ENCODE results near the gene RPS8.
"Not testable (repeated sequence)": the region's sequence is repeated elsewhere in the genome, so short reads cannot be mapped to it uniquely, and the experiment has no call there.

Gene RPS8

DNA sequence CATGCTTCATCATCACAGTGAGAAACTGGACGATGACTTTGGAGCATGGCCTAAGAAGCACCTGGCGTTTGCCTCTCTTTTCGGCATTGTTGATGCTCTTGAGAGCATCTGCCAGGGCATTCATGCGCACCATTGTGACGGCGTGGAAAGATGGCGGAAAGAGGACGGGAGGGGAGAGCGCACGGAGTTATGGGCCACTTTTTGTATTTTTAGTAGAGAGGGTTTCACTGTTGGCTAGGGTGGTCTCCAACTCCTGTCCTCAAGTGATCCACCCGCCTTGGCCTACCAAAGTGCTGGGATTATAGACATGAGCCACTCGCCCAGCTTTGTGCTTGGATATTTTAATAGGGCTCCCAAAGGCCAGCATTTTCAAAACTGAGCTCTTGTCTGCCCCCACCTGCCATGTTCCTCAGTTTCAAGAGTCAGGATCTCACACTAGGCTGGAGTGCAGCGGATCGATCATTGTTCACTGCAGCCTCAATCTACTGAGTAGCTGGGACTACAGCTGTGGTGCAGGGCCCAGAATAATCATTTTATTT, 5.3 kb downstream of the RPS8 start:
- DNase-seq (ENCODE audit: low spot score) (no peak), FAIRE-seq (no peak)

DNA sequence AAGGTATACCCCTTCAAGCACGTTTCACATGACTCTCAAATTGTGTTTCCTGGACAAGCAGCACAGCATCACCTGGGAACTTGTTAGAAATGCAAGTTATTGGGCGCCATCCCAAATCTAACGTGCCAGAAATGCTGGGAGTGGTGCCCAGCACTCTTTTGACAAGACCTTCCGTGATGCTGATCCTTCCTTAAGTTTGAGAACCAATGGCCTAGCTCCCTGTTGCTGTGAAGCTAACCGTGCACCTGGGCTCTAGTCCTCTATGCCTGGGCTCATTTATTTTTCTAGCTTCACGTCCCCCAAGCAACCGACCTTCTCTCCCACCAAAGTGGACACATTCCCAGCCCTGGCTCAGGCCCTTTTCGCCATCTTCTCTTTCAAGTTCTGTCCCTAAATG, 8.4 kb downstream of the RPS8 start:
- no peak for DNase-seq (ENCODE audit: low spot score)
- FAIRE-seq: no peak

DNA sequence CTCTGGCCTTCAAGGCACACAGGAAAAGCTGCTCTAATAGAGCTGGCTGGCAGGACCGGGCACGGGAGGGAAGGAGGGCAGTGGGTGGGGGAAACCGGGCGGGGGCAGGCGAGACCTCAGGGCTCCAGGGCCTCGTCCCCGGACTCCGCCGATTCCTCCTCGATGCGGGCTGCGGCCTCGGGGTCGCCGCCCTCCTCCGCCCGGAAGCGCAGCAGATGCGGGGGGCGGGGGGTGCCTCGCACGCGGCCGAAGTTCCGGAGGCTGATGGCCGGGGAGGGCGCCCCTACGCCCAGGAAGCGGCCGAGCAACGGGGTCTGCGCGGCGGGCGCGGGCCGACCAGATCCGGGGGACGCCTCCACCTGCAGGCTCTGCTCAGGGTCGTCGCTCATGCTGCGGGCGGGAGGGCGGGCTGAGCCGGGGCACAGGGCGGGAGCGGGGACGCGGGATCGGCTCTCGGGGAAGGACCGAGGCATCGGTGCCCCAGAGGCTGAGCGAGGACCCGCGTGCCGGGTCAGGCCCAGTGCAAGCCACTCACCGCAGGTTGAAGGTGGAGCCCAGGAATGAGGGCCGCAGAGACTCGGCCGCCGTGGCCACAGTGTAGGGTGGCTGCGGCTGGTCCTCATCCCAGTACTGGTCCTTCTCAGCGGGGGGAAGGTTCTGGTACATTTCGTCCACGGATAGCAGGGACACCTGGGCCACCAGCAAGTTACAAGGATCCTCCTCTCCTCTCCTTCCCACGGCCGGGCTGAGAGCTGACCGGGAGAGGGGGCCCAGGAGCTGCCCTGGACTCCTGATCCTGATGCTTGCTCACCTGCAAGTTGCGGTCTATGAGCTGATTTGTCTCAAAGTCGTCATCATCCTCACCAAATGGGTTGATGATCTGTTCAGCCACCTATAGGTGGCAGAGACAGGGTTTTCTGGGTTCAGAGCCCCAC, 9.0 kb downstream of the RPS8 start:
- FAIRE-seq (no peak), DNase-seq (ENCODE audit: low spot score) (no peak)

DNA sequence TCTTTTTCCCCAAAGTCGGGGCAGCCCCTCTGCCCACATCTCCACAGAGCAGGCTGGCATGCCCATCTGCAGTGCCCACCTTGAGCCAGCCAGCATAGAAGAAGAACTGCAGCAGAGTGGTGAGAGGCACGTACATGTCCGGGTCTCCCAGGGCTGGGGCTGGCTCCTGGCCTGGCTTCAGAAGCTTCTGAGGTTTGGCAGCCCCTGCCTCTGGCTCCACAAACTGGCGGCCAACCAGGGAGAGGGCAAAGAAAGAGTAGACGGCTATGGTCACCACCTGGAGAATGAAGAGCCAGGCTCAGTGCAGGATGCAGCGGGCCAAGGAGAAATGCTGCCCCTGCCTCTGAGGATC, 9.7 kb downstream of the RPS8 start:
- FAIRE-seq: no peak
- no peak for DNase-seq (ENCODE audit: low spot score)

DNA sequence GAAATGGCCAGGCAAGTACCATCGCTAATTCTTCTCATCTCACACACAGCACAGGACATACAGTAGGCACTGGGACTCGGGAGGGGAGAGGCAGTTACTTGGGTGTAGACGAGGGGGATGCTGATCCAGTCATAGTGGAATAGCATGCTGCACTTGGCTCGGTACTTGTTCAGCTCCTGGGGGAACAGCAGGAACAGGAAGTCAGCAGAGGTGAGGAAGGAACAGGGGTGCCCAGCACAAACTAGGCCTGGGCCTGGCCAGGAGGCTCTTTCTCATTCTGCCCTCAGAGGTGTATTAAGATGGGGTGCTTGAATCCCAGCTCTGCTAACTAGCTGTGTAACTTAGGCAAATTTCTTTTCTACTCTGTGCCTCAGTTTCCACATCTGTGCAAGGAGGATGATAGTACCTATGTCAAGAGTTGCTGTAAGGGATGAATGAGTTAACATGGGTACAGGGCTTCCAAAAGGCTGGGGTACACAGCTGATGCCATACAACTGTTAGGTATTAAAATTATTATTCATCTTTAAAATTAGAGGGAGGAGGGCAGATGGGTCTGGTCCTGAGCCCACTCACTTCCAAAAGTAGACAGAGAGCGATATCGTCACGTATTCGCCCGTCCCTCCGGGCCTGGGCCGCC, 10.3 kb downstream of the RPS8 start:
- no peak for FAIRE-seq
- DNase-seq (ENCODE audit: low spot score): no peak

DNA sequence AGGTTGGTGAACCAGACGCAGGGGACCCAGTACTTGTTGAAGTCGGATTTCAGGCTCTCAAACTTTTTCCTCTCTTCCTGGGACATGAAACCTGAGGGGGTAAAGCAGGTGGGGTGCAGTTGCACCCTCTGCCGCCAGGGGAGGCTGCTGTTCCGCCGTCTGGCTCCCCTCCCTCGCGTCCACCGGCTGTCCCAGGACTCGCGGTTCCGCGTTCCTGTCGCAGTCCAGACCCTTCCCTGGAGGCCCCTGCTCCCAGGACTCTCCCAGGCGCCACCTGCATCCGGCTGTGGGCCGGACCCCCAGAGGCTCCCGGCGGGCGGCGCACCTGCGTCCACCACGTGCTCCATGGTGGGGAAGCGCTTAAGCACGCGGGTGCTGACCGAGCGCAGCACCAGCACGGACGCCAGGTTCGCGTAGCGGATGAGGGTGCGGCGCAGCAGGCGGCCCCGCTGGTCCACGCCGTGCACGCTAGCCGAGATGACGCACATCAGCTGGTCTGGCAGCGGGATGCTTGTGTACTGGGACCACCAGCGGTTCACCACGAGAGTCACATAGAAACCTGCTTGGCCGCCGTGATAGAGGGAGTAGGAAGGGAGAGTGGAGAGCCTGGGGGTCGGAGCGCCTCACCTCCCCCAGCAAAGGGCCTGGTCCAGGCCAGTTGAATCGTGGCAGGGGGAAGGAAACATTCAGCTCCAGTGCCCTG, 10.9 kb downstream of the RPS8 start:
- no peak for FAIRE-seq
- DNase-seq (ENCODE audit: low spot score): peak; percentile 56

DNA sequence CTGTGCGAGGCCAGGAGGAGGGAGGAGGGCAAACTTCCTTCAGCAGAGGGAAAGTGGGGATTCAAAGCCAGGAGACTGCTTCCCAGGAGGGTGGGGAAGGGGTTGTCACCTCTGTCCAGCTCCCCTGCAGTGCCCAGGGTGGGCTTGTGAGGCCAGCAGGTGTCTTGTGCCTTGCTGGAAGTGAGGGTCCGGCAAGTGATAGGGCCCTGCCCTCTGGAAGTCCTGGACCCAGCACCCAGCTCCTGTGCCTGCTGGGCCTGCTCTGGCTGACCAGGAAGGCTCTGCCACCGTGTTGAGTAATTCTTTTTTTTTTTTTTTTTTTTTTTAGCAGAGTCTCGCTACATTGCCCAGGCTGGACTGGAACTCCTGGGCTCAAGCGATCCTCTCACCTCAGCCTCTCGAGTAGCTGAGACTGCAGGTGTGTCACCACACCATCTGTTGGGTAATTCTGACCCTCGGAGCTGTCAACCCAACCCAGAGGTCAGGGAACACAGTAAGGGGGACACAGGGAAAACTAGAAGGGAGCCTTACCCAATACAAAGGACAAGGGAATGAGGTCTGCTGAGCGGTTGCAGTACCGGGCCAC, 11.6 kb downstream of the RPS8 start:
- no peak for DNase-seq (ENCODE audit: low spot score)
- no peak for FAIRE-seq

DNA sequence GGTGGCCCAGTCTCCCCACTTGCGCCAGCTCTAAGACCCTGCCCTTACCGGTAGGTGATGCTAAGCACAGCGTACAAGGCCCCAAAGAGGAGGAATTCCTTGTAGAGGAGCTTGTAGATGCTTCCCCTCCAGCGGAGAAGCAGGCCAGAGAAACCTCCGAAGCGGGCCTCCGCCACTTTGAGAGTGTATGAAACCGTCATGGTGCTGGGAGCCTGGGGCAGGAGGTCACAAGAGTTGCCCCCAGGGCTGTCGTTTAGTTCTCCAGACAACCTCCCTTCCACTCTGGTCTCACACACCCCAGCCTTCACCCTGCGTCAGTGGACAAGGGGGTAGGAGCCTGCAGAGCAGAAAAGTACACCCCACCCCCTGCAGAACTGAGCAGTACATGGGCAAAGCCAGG, 12.2 kb downstream of the RPS8 start:
- DNase-seq (ENCODE audit: low spot score) (no peak), FAIRE-seq (no peak)

DNA sequence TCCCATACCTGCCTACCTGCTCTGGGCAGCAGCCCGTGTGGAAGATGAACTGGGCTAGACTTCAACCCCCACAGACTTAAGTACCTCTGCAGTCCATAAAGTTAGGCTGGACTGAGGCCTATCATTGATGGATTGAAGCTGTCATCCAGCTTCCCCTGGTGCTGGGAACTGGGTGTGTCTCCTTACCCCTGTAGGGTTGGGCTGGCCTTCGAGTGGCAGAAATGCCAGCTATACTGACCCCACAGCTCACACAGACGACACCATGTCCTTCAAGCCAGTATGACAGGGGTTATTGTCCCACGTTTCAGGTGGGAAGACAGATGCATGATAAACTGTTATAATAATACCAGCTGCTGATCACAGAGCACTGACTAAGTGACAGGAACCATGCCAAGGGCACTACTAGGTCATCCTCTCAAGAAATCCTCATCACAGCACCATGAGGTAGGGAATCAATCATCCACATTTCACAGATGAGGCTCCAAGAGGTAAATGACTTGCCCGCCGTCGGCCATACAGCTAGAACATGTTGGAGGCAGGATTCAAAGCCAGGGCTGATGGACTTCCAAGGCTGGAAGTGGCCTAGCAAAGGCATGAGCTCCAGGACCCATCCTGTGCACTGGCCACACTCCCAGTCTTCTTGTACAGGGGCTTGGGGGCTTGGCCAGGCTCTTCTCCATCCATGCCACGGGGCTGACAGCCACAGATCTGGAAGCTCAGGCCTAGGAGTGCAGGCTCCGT, 12.9 kb downstream of the RPS8 start, which contains the start of gene BEST4:
Gene BEST4 (minus strand): TSS at position 51 of the 741 bp plus-strand sequence. CDS start 465 bp downstream, outside the sequence.
- no peak for DNase-seq (ENCODE audit: low spot score)
- FAIRE-seq: no peak

DNA sequence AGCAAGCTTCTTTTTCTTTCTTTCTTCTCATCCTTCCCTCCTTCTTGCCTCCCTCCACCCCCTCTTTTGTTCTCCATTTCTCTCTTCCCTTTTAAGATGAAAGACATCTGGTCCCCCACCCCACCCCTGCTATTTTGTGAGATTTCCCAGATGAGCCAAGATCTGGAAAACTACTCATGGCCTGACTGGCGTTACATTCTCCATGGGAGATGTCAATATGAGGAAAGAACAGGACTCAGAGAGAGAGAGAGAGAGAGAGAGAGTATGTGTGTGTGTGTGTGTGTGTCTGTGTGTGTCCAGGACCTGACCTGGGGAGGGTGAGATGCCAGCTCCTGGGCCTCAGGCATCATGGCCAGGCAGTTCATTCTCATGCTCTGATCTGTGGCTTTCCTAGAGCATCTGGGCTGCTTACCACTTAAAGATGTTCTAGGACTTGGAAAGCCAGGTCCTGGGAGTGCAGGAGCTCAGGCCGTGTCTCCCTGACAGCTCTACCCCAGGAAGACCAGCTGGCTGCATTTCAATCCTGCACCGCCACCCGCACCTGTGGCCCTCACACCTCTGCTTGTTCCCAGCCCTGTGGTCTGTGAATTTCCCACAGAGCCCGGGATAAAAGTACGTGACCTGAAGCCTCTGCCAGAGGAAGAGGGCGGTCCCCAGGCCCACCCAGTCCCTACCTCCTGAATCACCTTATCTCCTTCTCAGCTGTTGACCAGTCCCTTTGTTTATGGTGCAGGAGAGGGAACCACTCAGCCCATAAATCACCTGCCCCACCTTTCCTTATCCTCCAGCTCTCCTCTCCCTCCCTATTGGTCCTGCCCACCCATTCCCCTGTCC, 15.8 kb downstream of the RPS8 start:
- DNase-seq (ENCODE audit: low spot score): no peak
- FAIRE-seq: peak; percentile 56

DNA sequence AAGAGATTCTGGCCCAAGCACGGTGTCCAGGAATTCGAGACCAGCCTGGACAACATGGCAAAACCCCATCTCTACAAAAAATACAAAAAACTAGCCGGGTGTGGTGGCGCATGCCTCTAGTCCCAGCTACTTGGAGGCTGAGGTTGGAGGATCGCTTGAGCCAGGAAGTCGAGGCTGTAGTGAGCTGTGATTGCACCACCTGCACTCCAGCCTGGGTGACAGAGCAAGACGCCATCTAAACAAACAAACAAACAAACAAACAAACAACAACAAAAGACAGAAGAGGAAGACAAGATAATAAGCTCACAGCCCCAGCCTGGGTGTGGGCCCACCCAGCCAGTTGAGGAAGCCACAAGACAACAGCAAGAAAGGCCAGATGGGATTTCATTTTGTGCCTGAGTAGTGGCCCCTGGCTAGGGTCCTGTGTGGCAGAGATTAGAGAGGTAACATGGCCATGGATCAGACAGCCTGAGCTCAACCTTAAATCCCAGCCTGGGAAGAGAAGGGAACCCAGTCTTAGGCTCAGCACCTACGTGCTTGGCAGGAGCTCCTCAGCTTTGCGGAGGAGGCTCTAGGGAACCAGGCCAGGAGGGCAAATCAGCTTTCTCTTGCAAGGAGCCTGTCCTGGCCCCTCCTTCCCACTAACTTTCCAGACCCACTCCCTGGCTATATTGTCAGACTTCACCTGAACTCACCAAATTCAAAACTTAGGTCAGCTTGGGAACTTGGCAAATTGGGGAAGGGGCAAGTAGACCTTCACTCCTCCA, 17.6 kb downstream of the RPS8 start:
- peak; percentile 77 for FAIRE-seq
- DNase-seq (ENCODE audit: low spot score): no peak

DNA sequence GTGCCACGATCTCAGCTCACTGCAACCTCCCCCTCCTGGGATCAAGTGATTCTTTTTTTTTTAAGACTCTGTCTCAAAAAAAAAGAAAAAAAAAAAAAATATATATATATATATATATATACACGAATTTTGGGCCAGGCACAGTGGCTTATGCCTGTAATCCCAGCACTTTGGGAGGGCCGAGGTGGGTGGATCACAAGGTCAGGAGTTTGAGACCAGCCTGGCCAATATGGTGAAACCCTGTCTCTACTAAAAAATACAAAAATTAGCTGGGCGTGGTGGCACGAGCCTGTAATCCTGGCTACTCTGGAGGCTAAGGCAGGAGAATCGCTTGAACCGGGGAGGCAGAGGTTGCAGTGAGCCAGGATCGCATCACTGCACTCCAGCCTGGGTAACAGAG, 22.5 kb downstream of the RPS8 start:
- DNase-seq (ENCODE audit: low spot score); FAIRE-seq: not testable (repeated sequence)

DNA sequence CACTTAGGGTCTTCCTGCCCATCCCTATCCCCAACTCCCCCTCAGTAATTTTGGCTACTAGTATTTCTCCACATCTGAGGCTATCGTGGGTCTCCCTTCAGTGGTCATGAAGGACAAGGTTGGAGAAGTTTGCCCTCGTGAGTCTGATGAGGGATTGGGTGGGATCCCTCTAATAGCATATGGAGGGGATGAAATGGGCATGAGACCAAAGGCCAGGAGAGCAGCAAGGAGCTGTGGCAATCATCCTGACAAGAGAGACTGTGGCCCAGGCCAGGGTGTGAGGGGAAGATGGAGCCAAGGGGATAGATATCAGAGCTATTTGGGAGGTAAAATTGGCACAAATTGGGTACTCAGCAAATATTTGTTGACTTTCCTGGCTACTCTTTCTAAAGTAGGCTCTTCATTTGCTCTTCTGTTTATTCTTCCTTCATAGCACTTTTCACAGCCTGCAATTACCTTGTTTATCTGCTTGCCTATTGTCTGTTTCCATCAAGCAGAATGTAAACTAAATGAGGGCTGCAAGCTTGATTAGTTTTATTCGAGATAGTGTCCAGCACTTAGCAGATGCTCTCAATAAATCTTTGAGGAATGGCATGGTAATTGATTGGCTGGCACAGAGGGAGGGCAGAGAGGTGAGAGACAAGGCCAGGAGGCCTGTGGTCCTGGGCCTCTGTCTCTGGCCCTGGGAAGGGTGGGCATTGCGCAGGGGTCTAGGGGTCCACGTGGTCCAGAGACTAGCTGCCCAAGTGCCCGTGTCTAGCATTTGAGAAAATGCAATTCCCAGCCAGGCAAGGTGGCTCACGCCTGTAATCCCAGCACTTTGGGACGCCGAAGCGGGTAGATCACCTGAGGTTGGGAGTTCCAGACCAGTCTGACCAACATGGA, 23.4 kb downstream of the RPS8 start:
- no peak for DNase-seq (ENCODE audit: low spot score)

DNA sequence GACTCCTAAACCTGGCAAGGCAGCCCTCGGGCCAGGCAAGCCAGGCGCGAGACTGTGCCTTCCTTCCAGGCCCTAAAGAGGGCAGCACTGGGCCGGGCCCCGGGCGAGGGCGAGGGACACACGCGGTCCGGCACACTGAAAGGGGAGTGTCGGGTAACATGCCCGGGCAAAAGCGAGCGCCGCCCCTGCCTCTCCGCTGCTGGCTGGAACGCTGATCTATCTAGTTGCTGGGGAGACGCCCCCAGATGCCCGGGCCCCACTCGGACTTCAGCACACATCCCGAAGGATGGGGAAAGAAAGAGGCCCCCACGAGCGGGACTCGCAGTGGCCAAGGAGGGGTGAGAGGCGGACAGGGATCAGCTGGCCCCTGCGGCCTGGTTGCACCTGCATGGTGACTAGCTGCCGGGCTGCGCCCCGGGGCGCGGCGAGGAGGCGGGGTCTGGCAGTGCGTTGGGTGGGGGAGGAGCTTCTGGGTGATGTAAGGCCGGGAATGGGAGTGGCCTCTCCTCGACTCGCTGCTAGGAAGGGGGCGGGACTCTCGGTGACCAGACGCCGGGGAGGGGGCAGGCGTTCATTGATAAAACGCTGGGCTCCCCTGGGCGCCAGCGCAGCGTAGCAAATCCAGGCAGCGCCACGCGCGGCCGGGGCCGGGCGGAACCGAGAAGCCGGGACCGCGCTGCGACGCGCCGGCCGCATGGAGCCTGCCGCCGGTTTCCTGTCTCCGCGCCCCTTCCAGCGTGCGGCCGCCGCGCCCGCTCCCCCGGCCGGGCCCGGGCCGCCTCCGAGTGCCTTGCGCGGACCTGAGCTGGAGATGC, 24.6 kb downstream of the RPS8 start, which contains the start of gene PLK3:
Gene PLK3 (plus strand): TSS at position 608 of the 815 bp plus-strand sequence. CDS start 87 bp downstream, at position 695.
- FAIRE-seq: peak; percentile 97
- DNase-seq (ENCODE audit: low spot score): peak; percentile 99

More for the DNA sequence above, 23.4 kb downstream of the RPS8 start:
- peak; percentile 61 for FAIRE-seq

DNA sequence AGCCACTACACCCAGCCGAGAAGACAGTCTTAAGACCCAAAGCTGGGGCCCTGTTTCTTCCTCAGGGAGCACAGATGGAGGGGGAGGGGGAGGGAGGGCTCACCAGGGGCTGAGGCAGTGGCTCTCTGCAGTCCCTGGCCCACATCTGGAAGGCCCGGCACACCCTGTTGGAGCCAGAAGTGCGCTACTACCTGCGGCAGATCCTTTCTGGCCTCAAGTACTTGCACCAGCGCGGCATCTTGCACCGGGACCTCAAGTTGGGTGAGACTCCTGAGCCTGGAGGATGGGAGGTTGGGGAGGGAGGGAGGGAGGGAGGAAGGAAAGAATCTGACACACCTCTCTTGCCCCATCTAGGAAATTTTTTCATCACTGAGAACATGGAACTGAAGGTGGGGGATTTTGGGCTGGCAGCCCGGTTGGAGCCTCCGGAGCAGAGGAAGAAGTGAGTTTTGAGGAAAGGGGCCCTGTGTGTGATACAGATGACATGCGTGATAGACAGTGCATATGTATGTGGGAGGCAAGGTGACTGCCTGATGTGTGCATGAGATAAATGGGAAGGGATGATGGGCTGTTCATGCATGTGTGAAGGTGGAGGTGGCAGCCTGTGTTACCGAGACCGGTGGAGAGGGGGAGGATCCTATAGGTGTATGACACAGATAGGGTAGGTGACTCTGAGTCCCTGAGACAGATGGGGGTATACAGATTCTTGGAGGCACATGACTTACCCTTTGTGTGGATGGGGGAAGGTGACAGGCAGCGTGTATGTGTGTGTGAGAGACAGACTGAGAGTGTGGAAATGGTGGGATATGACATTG, 26.4 kb downstream of the RPS8 start:
- peak; percentile 88 for FAIRE-seq
- no peak for DNase-seq (ENCODE audit: low spot score)
